Medulla oblongata (tissue), 1 donor: ENCODE results near the gene RAB27A.

ENCODE experiments used
- DNase-seq: peaks from one replicate; pipeline ENCODE4 v3.0.0-alpha.2; 2015; ENCODE audit errors: extremely low spot score

The RAB27A gene

DNA sequence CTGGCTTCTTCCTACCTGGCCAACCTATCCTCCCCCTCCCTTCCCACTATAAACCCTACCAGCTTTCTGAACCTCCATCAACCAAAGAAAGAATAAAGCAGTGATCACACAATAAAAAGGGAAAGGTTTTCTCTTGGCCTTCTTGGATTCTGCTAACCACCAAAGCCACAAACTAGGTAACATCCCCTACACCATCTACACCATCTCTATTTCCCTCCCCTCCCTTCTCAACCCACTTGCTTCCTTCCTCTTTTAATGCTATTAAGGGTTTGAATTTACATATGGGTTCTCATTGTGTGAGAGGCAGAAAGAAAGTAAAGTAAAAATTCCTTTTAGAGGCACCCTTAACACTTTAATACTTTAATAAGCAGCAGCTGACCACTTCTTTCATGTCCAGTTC lies 67.0 kb downstream of the RAB27A start:
- DNase-seq: peak; percentile 36

DNA sequence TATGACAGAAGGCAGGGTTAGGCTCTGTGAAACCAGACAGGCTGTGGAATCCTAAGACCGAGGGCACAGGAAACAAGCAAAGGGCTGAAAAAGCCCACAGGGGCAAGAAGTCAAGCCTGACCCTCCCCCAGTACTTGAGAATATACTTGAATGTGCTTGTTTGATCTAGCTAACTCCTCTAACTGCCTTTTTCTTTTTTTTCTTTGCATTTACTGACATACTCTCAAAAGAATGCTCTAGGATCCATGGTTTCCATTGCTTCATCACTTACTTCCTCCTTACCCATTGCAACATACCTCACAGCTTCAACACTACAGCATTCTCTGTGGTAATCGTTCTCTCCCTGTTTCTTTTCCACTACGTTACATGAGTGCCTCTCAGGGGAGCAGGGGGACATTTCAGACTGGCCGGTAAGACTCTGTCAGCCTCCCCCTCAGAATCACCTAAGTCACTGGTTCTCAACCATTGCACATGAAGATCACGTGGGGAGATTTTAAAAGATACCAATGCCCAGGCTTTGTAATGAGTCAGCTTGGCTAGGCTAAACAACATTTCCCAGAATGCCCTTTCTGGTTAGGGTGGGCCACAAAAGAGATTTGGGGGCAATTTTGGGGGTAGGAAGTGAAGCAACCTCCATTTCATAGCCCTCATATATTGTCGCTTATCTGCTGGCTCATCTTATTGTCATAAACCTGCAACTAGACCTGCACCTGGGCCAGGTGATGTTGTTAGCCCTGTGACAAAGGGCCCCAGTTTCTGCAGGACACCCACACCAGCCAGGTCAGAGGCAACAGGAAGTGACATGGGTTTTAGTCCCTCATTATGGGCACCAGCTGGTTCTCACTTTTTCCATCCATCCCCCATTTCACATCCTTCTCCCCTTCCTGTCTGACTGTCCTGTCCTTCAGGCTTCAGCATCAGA lies 68.3 kb downstream of the RAB27A start:
- peak; percentile 66 for DNase-seq

DNA sequence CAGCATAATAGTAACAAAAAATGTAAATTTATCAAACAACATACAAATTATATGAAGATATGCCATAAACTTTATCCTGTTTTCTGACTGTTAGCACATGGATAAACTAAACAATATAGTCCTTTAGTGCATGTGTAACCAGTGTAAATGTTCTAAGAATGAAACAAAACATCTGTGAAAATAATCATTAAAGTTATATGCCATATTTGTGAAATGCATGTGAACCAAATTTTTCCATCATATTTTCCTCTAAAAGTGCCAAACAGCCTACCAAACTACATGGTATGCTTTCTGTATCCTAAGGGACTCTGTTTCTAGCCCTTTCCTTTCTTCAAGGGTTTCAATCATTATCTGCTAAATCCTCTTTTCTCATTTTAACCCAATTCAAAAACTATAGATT lies 69.0 kb downstream of the RAB27A start:
- no peak for DNase-seq

DNA sequence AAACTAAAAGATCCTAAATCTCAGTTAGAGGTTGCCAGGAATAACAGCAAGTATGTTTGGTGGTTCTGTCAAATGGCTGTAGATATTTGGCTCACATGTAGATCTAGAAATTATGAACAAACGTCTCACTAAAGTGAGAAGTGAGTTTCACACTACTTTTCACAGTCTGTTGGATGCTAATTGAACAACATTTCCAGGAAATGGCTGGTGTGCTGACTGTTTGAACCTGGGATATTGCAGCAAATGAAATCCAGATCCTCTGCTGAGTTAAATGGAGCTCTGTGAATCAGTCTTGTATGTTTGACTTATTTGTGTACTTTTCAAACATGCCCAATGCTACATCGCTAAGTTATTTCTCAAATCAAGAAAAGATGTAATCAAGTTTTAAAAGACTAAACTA lies 71.6 kb downstream of the RAB27A start:
- DNase-seq: peak; percentile 9

DNA sequence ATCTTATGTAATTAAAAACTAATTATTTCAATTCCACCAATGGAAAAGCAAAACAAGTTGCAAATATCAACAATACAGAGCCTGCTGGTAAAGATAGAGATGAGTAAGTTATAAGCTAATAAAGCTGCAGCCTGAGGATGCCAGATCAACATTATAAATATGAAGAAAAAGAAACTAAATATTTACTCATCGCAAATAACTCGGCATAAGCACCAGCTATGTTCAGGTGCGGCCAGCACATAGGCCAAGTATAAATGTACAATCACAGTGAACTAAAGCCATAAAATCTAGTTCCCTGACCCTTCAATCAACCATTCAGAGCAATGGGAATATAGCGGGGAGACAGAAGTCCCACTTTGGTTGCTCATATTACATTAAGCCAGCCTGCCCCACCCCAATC lies 85.1 kb downstream of the RAB27A start:
- DNase-seq: no peak

DNA sequence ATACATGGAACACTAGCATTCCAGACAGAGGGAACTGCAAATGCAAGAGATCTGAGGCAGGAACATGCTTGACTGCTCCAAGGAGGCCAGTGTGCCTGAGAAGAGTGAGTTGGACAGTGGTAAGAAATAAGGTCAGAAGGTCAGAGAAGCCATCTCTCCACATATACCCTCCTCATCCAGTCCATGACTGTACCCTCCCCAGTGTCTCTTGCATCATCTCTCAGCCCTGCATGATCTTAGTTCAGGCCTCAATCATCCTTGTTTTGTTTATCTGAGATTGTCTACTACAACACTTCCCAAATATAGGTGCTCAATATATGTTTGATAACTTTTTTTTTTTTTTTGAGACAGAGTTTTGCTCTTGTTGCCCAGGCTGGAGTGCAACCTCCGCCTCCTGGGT lies 87.4 kb downstream of the RAB27A start:
- no peak for DNase-seq

DNA sequence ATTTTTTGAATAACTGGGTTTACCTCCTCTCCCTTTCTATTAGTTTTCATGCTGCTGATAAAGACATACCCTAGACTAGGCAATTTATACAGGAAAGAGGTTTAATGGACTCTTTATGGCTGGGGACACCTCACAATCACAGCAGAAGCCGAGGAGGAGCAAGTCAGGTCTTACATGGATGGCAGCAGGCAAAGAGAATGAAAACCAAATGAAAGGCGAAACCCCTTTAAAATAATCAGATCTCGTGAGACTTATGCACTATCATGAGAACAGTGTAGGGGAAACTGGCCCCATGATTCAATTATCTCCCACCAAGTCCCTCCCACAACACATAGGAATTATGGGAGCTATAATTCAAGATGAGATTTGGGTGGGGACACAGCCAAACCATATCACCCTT lies 90.9 kb downstream of the RAB27A start:
- no peak for DNase-seq

DNA sequence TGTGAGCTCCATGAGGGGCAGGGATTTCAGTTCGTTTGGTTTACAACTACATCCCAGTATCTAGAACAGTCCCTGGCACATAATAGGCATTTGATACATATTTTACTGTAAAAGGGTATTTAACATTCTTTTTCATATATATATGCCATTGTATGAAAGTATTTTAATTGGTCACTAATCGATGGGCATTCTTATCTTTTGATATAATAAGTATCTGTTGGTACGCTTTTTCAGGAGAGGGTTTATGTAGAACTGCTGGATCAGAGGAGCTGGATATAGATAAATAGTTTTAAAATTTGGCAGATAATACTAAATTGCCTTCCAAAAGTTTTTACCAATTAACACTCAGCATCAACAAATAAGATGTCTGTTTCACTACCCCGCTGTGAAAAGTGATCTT lies 91.9 kb downstream of the RAB27A start:
- DNase-seq: no peak

DNA sequence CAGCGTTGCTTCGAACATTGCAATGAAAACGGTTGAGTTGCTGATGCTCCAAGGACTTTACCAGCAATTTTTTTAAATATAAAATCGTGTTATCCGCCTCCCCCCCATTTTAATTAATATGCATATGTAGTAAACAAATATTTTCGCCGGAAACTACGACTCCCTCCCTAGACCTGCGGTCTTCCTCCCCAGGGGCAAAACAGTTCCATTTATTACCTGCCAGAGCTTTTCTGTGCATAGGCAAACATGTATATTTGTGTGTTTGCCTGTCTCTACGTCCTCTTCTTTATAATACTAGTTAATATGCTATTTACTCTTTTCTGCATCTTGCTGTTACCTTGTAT lies 92.3 kb downstream of the RAB27A start:
- no peak for DNase-seq

DNA sequence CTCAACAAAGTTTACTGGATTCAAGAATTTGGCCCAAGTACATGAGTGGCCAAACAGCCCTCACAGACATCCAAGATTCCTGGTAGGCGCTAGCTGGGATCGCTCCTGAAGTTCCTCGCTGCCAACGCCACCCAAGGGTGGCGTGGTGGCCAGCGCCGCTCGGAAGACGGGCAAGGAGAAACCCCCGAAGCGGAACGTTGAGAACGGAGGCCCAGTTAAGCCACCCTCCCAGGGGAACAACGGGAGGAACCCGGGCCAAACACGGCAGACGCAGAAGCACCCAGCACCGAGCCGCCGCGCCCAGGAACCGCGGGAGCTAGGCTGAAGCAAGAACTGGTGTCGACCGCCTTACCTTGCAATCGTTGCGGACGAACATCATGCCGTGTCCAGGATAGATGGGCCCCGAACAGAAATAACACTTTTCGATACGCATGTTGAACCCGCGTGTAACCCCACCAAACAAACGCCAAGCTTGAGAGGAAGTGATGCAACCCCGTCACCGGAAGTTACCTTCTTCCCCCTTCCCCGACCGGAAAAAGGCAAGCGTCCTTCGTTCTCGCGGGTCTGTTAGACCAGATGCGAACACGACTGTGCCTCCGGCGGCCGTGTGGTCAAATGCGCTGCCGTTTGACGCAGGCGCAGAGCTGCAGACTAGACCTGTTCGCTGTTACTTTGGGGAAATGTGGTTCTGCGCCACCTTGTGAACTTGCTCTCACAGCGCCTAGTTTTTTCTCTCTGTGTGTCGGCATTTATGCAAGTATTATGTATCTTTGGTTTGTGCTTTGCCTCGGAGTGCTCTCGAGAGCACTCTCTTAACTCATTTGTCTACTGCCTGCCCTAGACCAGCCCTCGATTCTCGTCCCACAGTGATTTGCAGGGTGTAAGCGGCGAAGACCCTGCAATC lies 92.9 kb downstream of the RAB27A start, which contains the start of gene RSL24D1:
Gene RSL24D1 (minus strand): TSS at position 484 of the 904 bp plus-strand sequence. CDS start 51 bp downstream, at position 433.
- peak; percentile 99 for DNase-seq

DNA sequence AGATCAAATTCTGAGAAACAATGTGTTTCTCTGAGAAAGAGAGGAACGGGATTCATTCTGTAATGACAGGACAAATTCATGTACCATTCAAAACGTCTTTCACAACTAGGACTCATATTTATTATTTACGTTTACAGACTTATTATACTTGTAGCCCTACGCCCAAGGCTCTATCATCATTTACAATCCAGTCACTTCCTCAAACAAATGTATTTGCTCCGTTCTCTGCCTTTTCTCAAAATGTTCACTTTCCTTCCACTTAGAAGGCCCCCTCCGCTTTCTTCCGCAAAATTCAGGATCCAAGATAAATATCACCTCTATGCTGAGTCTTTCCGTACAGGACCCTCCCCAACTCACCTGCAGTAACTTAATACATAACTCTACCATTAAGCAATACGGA lies 93.6 kb downstream of the RAB27A start:
- peak; percentile 10 for DNase-seq

DNA sequence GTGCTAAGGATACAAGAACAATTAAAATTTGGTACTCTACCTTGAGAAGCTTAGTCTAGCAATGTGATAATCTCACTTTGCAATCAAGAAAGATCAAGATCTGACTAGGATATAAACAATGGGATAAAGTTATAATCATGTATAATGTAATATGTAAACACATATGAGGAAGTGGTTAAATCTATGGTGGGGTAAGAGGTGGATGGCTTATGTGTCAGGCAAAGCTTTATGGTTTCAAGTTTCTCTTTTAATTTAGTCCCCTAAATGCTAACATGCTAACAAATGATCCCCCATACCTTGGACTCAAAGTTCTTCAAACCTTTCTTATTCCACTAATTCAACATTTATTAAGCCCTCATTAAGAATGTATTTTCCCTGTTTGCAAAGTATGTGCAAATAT lies 95.4 kb downstream of the RAB27A start:
- DNase-seq: no peak

DNA sequence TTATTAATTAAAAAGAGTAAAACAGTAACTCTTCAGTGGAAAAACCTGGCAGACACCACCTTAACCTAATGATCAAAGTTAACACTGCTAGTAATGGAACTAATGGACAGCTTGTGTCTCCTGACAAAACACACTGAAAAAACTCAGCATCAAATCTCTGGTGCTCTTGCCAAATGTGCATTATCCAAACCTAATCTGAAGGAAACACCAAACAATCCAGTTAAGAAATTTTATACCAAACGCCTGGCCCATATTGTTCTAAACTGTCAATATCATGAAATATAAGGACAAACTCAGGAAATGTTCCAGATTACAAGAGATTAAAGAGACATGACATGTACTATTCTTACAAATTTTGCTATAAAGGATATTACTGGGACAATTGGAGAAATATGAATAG lies 103.3 kb downstream of the RAB27A start:
- DNase-seq: no peak

DNA sequence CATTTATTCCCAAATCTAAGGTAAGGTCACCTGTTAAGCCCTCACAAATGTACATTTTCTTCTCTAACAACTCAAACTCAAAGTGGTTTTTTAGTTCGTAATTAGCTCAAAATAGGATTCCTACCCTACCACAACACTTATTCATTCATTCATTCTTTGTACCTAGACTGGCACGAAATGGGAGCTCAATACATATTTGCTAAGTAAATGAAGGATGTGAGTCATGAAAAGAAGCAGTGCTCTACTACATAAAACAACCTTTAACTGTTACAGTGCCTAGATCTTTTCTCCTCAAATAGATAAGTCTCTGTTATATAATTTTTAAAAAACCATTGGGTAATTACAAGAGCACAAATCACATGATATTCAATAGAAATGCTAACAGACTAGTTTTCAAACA lies 105.9 kb downstream of the RAB27A start:
- DNase-seq: no peak

DNA sequence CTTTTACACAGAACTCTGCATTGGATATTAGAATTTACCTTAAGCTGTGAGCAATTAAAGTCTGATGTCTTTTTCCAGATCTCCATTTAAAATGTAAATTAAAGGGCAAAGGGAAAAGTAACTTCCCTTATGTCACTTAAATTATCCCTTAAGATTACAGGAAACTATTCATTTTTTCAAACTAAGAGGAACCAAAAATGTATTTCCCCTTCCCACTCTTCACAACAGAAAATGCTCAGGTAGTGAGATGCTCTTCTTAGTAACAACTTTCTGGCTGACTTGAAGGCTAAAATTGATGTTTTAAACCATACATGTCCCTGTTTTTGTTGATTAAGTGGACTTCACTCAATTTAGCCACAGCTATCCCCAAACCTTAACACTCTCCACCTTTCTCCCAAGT lies 110.5 kb downstream of the RAB27A start:
- no peak for DNase-seq

DNA sequence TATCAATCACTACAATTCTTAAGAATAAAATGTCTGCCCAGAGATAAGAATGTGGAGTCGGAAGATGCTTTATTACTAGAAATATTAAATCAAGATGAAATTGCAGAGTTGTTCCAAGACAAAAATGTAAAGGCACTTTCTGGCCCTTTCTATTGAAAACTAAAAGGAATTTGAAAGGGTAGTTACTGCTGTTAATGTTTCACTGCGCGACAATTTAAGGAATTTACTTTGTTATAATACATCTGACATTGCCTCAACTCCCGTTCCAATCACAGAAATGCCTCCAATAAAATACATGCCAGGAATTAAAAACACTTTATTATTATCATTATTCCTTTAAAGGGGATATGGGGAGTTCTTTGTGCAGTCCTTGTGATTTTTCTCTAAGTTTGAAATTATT lies 119.3 kb downstream of the RAB27A start:
- no peak for DNase-seq

DNA sequence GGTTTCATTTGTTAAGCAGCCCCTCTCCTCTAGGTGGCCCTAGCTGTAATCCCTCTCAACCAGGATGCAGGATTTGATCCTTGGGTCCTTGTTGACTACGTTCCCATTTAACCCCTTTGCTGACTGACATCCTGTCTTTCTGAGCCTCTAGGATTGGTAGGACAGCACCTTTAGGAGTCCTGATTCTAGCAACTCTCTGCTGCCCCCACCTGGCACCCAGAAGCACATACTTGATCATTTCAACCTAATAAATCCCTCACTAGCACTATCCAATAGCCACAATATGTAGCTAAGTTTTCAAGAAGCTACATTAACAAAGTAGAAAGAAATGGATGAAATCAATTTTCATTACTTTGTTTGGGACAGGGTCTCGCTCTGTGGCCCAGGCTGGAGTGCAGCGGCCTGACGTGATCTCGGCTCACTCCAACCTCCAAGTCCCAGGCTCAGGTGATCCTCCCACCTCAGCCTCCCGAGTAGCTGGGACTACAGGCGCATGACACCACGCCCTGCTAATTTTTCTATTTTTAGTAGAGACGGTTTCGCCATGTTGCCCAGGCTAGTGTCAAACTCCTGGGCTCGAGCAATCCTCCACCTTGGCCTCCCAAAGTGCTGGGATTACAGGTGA lies 121.2 kb downstream of the RAB27A start:
- DNase-seq: peak; percentile 51

DNA sequence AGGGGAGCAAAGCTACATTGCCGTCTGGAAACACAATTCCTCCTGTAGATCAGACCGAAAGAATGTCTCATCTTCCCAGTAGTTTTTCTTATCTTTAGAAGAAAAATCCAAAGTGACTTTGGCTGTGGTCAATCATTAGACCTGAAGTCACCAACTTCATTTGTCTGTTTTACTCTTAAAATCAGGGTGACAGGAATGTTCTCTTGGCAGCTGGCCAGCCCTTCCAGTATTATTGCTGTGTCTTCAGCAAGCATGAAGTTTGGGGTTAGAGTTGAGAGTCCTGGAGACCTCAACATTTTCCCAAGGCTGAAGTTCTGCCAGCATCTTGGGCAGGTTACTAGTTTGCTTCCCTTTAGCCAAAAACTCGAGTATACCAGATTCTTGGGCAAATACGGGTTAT lies 125.3 kb downstream of the RAB27A start:
- no peak for DNase-seq
